HG02973 (cell line): ENCODE data around the gene OFD1.

ENCODE experiments used
- ATAC-seq: cut with Tn5 transposase; IDR thresholded peaks from one replicate; pipeline ENCODE4 v1.9.1; 2021; ENCODE audit warnings: moderate library complexity; ENCODE audit not compliant: unreplicated experiment

OFD1 gene, protein sequence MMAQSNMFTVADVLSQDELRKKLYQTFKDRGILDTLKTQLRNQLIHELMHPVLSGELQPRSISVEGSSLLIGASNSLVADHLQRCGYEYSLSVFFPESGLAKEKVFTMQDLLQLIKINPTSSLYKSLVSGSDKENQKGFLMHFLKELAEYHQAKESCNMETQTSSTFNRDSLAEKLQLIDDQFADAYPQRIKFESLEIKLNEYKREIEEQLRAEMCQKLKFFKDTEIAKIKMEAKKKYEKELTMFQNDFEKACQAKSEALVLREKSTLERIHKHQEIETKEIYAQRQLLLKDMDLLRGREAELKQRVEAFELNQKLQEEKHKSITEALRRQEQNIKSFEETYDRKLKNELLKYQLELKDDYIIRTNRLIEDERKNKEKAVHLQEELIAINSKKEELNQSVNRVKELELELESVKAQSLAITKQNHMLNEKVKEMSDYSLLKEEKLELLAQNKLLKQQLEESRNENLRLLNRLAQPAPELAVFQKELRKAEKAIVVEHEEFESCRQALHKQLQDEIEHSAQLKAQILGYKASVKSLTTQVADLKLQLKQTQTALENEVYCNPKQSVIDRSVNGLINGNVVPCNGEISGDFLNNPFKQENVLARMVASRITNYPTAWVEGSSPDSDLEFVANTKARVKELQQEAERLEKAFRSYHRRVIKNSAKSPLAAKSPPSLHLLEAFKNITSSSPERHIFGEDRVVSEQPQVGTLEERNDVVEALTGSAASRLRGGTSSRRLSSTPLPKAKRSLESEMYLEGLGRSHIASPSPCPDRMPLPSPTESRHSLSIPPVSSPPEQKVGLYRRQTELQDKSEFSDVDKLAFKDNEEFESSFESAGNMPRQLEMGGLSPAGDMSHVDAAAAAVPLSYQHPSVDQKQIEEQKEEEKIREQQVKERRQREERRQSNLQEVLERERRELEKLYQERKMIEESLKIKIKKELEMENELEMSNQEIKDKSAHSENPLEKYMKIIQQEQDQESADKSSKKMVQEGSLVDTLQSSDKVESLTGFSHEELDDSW

GRCh38 chrX:13734278-13735172, at the start of gene OFD1, which contains the start of gene TRAPPC2:
OFD1 (plus strand) TSS chrX:13734748; CDS start chrX:13735072, 324 bp downstream.
TRAPPC2 (minus strand) TSS chrX:13734620; CDS start chrX:13719963, 14,657 bp downstream.
- ATAC-seq: peak; percentile 85

GRCh38 chrX:13685126-13685763, 49.3 kb upstream of the OFD1 start:
- ATAC-seq: no peak

DNA sequence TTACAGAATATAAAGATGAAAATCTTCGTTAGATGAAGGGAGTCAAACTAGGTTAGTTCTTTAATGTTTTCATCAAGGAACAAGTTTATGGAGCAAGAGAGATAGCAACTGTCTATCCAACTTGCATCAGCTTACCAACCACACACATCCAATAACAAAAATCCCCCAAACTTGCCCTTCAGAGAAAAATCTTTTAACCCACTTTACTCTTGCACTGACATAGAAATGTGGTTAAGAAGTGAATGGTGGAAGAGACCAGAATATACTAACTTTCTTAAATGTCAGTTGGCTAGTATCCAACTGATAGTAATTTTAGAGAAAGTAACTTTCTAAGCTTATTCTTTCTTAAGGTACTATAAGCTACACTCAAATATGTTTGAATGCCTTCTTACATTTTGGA, 47.3 kb upstream of the OFD1 start:
- no peak for ATAC-seq

DNA sequence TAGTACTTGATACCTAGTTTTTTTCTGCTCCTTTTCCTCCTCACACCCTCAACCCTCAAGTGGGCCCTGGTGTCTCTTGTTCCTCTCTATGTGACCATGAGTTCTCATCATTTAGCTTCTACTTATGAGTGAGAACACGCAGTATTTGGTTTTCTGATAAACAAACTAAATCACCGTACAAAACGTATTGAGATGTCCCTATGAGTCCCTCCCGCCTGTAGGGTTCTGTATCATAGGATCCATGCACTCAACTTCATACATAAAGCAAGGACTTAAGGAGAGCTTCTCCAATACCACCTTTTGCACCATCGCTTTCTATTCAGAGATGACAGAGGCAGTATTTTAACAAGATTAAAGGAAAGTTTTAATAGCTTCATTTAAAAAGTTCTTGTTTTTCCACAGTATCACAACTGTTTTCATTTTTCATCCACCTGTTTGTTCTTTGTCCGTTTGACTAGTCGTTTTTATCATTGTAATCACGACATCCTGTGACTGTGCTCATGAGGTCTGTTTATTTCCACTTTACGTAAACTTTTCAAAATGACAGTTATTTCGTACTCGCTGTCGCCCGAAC, 46.1 kb upstream of the OFD1 start:
- ATAC-seq: no peak

DNA sequence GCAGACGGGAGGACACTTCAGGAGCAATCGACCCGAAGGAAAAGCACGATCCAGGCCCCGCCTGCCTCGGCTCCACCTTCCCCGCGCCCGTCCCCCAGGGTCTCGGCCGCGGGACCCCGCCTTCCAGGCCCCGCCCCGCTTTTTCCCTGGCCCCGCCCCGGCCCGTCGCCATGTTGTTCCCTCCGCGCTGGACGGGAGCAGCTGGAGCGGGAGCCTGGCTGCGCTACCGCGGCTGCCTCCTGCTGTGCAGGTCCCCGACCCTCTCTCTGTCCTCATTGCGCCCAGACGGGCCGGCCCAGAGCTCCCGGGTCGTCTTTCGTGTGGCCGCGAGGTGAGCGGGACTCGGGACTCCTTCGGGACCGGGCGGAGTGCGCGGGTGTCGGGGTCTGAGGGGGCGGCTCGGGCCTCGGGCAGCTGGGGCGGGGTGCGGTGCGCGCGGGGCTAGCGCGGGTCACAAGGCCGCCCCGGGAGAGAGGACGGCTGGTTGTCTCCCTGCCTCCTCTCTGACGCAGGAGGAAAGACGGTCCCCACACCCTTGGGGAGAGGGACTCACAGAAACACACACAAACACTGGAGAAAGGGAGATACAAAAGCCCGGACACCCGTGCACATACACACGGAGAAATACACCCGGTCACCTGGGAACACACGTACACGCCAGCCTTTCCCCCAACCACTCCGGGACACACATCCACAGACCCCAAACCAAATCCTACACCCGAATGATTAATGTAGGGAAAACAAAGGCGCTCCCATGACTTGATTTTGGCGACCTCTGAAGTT, 45.4 kb upstream of the OFD1 start, which contains the start of gene RAB9A:
TSS of gene RAB9A (plus strand) at position 171 of the 783 bp plus-strand sequence. CDS start 19,619 bp downstream, outside the sequence.
- peak; percentile 68 for ATAC-seq

DNA sequence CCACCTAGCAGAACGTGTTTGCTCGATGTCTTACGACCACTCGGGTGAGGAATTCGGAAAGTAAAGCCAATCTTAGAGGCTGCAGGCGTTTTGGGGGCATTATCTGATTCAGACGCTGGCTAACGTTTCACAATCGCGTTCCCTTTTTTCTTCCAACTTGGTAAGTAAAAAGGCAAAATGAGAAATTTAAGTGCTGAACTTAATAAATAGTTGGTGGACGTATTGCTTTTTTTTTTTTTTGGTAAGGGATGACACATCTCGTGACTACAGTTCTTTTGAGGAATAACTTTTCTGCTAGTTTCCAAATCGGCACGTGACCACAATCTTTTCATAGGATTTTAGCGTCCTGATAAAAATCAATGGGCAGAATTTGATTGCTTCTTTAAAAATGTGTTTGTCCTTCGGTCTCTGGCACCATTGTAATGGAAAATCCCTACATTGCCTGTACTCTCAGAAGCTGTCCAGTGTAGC, 44.8 kb upstream of the OFD1 start:
- ATAC-seq: no peak

GRCh38 chrX:13690836-13691235, 43.7 kb upstream of the OFD1 start:
- ATAC-seq: no peak

DNA sequence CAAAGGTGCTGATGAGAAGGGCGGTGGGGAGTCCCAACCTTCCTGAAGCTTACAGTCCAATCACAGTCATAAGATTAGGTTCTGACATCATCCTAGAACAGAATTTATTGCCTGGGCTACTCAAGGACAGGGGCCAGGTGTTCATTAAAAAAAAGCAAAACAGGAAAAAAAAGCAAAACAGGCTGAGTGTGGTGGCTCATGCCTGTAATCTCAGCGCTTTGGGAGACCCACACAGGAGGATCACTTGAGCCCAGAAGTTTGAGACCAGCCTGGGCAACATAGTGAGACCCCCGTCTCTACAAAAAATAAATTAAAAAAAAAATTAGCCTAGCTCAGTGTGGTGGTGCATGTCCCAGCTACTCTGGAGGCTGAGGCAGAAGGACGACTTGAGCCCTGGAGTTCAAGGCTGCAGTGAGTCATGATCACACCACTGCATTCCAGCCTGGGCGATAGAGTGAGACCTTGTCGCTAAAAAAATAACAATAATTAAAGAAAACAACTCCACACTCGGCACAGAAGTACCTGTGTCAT, 42.6 kb upstream of the OFD1 start:
- ATAC-seq: no peak

DNA sequence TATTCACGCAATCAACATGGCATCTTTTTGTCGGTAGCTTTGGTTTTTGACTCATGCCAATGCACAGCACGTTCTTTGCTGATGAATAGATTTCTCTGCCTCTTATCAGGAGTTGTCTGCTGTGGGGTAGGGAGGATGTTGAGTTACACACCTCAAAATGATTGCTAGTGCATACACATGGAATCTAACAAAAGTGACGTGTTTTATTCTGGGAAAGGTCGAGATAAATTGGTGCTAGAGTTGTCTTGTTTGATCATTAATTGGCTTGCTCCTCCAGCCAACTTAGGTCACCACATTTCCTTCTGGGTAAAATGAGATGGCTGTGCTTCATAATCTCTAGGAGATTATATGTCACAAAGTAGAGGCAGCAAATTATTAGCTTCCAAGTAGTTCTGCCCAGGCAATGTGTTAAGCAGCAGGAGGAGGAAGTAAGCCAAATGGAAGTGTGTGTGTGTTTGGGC, 41.7 kb upstream of the OFD1 start:
- no peak for ATAC-seq

DNA sequence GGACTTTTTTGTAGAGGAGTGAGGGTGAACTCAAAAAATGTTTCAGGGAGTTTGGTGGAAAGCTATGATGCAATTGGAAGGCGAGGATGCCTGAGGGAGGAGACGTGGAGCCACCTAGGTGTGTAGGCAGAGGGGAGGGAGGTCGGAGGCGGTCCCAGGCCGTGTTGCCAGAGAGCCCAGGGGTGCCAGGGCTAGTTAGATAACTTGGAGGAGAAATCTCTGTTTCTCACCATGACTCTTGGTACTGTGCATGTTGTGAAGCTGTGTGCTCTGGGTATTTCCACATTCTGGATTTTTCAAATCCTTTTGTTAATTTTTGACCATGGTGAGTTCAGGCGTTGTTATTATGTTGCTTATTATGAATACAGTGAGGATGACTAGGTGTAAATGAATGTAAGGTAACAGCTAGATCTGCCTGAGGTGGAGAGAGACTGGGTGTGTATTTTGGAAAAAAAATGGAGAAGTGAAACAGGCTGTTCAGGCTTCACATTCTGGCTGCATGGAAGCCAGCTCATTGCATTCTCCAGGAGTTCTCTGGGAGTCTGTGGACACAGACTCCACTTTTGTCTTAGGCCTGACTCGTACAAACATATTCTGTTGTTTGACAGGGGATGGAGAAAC, 41.1 kb upstream of the OFD1 start:
- ATAC-seq: no peak

GRCh38 chrX:13694359-13694758, 40.2 kb upstream of the OFD1 start:
- no peak for ATAC-seq

DNA sequence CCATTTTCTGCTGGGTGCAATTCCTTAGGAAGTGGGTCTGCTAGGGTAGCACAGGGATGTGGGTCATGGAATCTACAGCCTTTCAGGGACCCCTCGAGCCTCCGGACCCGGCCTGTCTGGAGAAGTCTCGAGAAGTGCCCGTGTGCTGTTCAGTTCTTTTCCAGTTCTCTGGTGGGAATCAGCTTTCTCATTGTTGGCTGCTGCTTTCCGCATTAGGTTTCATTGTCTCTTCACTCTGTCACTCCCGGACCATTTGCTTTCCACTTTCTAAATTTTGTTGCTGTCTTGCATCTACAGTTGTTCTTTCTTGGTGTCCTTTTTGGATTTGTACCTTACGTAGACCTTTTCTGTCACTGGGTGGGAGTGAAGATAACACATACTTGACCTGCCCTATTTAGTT, 39.6 kb upstream of the OFD1 start:
- no peak for ATAC-seq

GRCh38 chrX:13695601-13696115, 38.9 kb upstream of the OFD1 start:
- no peak for ATAC-seq

DNA sequence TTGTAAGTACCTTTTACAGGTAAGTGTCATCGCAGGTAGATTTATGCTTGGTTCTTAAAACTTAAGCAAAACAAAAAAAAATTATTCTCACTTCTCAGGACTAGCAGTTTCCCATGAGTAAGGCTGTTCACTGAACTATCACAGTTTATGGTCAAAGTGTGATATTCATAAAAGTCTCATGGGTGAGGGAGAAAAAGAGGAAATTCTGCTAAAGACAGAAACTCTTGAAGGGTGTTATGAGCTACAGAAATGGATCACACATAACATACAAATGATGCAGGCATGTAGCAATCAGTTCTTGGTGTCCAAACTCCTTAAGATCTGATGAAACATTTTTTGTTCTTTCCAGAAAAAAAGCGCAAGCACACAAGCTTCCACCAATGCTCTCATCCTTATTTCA, 37.1 kb upstream of the OFD1 start:
- peak; percentile 42 for ATAC-seq

GRCh38 chrX:13697976-13698375, 36.6 kb upstream of the OFD1 start:
- ATAC-seq: no peak

DNA sequence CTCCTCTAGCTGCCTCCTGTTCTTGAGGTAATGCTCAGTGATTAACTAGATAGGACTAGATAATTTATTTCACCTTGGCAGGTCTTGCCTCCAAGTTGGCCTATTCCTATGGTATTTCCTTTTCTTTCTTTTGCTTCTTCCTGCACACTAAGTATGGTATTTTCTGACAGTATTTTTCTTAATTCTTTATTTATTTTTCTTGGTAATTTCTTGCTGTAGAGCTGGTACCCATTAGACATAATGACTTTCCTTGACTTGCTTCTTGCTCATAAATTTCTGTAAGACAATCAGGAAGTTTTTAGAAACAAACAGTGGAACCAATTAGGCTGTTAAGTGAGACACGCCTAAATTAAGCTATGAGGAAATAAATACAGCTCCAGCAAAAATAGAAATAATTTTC, 36.1 kb upstream of the OFD1 start:
- ATAC-seq: no peak

GRCh38 chrX:13699183-13699826, 35.2 kb upstream of the OFD1 start:
- ATAC-seq: peak; percentile 67
